Spinal cord (tissue), 10 donors: Measurements from ENCODE around the gene APOB. TPM values are rescaled to one million over a fixed set of nuclear protein-coding genes. Genes with fewer than 3 reads are reported as not detected.

Experiments used
- DNase-seq, 6 donors: peaks; one replicate each; pipeline versions ENCODE4 v3.0.0 to v3.0.0-alpha.2; 2013 to 2015; ENCODE audit warnings: low spot score in 6 of 6, low read depth in 4 of 6
- H3K27ac ChIP-seq: one replicate; pipeline ENCODE4 v1.5.1; 2013; ENCODE audit warnings: low read depth, low read length, control low read depth
- H3K27me3 ChIP-seq: one replicate; pipeline ENCODE4 v1.6.1; 2013; ENCODE audit warnings: low read length; ENCODE audit not compliant: control insufficient read depth, insufficient read depth
- H3K36me3 ChIP-seq: one replicate; pipeline ENCODE4 v1.6.1; 2013; ENCODE audit warnings: low read length; ENCODE audit not compliant: control insufficient read depth, insufficient read depth
- H3K4me1 ChIP-seq: one replicate; pipeline ENCODE4 v1.6.1; 2013; ENCODE audit warnings: low read length; ENCODE audit not compliant: control insufficient read depth, insufficient read depth
- H3K4me3 ChIP-seq: one replicate; pipeline ENCODE4 v1.5.1; 2013; ENCODE audit warnings: low read depth, low read length, control low read depth
- H3K9me3 ChIP-seq: one replicate; pipeline ENCODE4 v1.6.1; 2013; ENCODE audit warnings: low read length; ENCODE audit not compliant: control insufficient read depth, insufficient read depth
- WGBS: methylation state at CpG from one replicate; pipeline ENCODE4 v1.1.5; 2013; ENCODE audit warnings: missing lambda C conversion rate; ENCODE audit not compliant: insufficient coverage; 5-methylcytosine and 5-hydroxymethylcytosine counted together
- polyA plus RNA-seq, 2 donors: library from polyadenylated mRNA; unstranded; fragments of 120-200 nt; gene quantifications; one replicate each; pipeline ENCODE4 v1.2.1, GENCODE V29; 2013; ENCODE audit not compliant: insufficient read length in 2 of 2
- total RNA-seq, 2 donors: library from RNA; depleted of rRNA in 1 of 2; stranded (reverse); fragments of 120-200 nt in 1 of 2; fragments of >200 nt in 1 of 2; gene quantifications; one replicate each; pipeline versions ENCODE4 v1.2.3 to v1.2.4, GENCODE V29; 2013 to 2014
- donor health status: healthy.

APOB gene
- total and polyA plus RNA-seq, 4 donors: 0.27 to 1.2 (median 0.50) TPM

- H3K27ac ChIP-seq: no peak overlapping the region
- WGBS: 87% methylated on average over 8 of the region's 8 CpGs
- DNase-seq: no peak
- H3K4me3 ChIP-seq: no peak overlapping the region
- no peaks in the 10 kb centered on the region for H3K27me3 ChIP-seq
- no peaks in the 10 kb centered on the region for H3K9me3 ChIP-seq
- H3K4me1 ChIP-seq: no peaks in the 10 kb centered on the region
- H3K36me3 ChIP-seq: no peaks in the 10 kb centered on the region
These were observed 31.9 kb downstream of the APOB start for GRCh38 chr2:21011876-21012556.

DNA sequence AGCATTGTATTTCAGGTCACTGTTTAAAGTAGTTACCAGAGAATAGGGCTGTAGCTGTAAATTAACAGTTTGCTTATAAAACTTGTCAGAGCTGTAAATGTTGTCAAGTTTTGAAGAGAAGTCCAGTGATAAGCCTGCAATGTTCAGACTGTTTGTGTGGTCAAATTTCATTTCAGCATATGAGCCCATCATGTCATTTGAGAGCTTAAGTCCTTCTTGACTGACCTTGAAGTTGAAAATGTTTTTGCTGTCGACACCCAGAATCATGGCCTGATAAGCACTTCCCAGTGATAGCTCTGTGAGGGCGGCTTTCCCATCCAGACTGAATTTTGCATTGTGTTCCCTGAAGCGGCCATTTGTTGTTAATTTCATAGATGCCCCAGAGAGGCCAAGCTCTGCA lies 32.4 kb downstream of the APOB start:
- 91% methylated on average over 3 of the region's 3 CpGs for WGBS
- H3K27me3 ChIP-seq: no peaks in the 10 kb centered on the region
- DNase-seq: no peak
- no peak overlapping the region for H3K27ac ChIP-seq
- no peak overlapping the region for H3K4me3 ChIP-seq
- H3K4me1 ChIP-seq: no peaks in the 10 kb centered on the region
- H3K36me3 ChIP-seq: no peaks in the 10 kb centered on the region
- no peaks in the 10 kb centered on the region for H3K9me3 ChIP-seq

DNA sequence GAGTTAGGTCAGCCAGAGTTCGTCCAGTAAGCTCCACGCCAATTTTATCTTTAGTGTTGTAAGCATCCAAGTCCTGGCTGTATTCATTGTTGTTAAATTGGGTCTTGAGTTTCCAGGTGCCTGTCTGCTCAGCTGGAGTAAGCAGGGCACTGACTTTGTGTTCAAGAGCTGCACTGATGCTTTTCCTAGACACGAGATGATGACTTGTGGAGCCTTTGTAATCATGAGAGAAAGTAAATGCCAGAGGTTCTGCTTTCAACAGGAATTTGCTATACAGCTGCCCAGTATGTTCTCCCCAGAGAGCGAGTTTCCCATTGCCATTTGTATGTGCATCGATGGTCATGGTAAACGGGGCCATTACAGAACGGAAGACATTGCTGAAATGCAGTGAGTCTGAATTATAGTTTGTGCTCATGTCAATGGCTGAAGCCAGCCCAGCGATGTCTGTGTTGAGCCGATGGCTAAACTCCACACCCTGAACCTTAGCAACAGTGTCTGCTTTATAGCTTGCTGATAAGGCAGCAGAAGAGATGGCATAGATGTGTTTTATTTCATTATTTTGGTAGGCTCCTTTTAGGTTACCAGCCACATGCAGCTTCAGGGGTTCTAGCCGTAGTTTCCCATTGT lies 32.9 kb downstream of the APOB start:
- Histone ChIP-seq H3K9me3 (no peaks in the 10 kb centered on the region), H3K36me3 (no peaks in the 10 kb centered on the region), H3K27me3 (no peaks in the 10 kb centered on the region), H3K4me1 (no peaks in the 10 kb centered on the region), H3K27ac (no peak overlapping the region), H3K4me3 (no peak overlapping the region)
- no peak for DNase-seq
- 79% methylated on average over 8 of the region's 10 CpGs for WGBS

DNA sequence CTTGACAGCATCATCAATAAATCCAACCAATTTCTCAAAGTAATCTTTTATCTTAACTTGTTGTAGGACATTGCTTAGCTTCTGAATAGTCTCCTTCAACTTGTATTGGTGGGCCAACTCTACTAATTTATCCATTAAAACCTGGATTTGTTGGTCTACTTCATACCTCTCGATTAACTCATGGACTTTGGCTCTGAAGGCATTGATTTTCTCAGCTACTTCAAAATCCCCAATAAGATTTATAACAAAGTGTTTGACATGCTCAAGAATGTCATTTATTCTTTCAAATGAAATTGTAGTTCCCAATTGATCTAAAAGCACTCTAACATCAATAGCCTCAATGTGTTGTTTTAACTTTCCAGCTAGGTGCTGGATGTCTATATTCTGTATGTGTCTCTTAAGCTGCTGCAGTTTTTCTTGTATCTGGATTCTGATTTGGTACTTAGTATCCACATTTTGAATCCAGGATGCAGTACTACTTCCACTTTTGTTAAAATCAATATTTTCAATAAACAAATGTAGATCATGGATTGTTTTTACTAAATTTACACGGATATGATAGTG lies 34.1 kb downstream of the APOB start:
- no peak overlapping the region for H3K4me3 ChIP-seq
- H3K27me3 ChIP-seq: no peaks in the 10 kb centered on the region
- no peak overlapping the region for H3K27ac ChIP-seq
- no peak for DNase-seq
- H3K36me3 ChIP-seq: no peaks in the 10 kb centered on the region
- no peaks in the 10 kb centered on the region for H3K4me1 ChIP-seq
- WGBS: 60% methylated on average over 1 of the region's 2 CpGs
- H3K9me3 ChIP-seq: no peaks in the 10 kb centered on the region

GRCh38 chr2:21008790-21009661 lies 34.8 kb downstream of the APOB start:
- no peaks in the 10 kb centered on the region for H3K27me3 ChIP-seq
- no peak overlapping the region for H3K4me3 ChIP-seq
- no peak overlapping the region for H3K27ac ChIP-seq
- no peaks in the 10 kb centered on the region for H3K36me3 ChIP-seq
- H3K4me1 ChIP-seq: no peaks in the 10 kb centered on the region
- DNase-seq: no peak
- no peaks in the 10 kb centered on the region for H3K9me3 ChIP-seq
- 97% methylated on average over 5 of the region's 7 CpGs for WGBS

DNA sequence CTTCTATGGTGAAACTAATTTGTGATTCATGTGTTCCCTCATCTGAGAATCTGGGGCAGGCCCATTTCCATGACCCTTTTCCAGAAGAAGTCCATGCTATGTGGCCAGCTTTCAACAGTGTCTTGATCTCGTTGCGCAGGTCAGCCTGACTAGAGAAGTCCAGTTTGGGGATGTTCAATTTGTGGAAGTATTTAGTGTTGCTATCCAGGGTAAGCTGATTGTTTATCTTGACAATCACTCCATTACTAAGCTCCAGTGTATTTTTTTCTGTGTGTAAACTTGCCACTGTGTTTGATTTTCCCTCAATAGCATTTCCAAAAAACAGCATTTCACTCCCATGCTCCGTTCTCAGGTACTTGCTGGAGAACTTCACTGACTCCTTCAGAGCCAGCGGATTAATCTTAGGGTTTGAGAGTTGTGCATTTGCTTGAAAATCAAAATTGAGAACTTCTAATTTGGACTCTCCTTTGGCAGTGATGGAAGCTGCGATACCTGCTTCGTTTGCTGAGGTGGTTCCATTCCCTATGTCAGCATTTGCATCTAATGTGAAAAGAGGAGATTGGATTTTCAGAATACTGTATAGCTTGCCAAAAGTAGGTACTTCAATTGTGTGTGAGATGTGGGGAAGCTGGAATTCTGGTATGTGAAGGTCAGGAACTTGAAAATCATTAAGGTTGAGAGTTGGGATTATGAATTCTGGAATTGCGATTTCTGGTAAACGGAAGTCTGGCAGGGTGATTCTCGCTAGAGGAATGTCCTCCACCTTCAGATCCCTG lies 35.7 kb downstream of the APOB start:
- no peak for DNase-seq
- Histone ChIP-seq H3K36me3 (no peaks in the 10 kb centered on the region), H3K4me3 (no peak overlapping the region), H3K4me1 (no peaks in the 10 kb centered on the region), H3K27ac (no peak overlapping the region), H3K27me3 (no peaks in the 10 kb centered on the region), H3K9me3 (no peaks in the 10 kb centered on the region)
- 95% methylated on average over 4 of the region's 9 CpGs for WGBS

DNA sequence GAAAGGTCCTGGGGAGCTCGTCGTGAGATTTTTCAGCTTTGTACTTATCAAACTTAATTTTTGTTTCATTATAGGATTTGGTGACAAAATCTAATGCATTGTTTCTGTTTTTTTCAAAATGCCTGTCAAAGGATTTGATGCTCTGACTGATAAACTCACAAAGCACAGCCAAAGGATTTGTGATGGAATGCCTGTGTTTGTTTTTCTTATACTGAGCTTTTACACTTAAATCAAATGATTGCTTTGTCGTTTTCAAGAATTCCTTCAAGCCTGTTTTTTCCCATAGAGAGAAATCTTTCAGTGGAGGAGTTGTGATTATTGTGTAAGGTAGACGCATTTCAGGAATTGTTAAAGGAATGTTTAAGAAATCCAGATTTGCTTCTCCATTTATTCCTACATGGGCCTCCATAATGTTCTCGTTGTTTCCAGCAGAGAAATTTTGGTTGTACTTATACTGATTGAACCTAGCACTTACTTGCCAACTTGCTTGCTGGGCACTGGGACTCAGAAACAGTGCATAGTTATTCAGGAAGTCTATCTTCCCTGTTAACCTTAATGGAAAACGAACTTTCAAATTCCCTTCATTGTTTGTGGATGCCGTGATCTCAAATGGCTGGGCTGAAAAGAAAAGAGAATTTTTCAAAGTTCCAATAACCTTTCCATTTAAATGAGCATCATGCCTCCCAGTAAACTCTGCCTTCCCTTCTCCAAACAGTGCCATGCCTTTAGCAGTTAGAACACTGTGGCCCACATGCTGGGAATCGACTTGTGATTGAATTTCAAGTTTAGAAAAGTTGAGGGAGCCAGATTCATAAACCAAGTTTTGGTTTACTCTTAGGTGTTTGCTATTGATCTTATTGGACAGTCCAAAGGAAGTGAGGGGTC lies 36.5 kb downstream of the APOB start:
- Histone ChIP-seq H3K4me1 (no peaks in the 10 kb centered on the region), H3K27me3 (no peaks in the 10 kb centered on the region), H3K9me3 (no peaks in the 10 kb centered on the region), H3K27ac (no peak overlapping the region), H3K36me3 (no peaks in the 10 kb centered on the region), H3K4me3 (no peak overlapping the region)
- DNase-seq: no peak
- 83% methylated on average over 1 of the region's 8 CpGs for WGBS

DNA sequence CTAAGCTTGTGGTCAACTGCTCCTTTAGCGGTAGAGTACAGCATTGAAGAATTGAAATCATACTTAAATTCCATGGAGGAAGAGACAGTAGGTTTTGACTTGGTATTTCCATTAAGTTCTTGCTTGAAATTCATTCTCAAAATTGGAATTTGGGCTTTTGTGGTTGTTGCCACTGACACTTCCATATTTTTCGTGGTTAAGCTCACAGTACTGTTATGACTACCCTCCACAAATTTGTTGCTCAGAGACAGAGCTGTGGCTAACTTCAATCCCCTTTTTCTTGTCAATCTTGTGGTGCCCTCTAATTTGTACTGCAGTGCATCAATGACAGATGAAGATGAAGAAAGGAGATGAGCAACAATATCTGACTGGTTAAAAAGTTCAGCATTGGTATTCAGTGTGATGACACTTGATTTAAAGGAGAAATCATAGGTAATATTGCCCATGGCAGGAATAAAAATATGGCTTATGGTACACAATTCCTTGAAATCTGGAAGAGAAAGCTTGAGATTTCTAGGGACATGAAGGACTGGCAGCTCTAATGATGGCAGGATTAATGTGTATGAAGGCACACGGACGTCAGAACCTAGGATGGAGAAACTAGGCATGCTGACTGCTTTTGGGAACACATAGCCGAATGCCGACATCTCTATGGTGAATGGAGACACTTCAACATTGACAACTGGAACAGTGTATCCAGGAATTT lies 37.3 kb downstream of the APOB start:
- H3K9me3 ChIP-seq: no peaks in the 10 kb centered on the region
- no peak overlapping the region for H3K27ac ChIP-seq
- H3K4me3 ChIP-seq: no peak overlapping the region
- no peak for DNase-seq
- H3K36me3 ChIP-seq: no peaks in the 10 kb centered on the region
- 89% methylated on average over 4 of the region's 6 CpGs for WGBS
- no peaks in the 10 kb centered on the region for H3K4me1 ChIP-seq
- no peaks in the 10 kb centered on the region for H3K27me3 ChIP-seq
